HEK293T (cell line): ENCODE measurements around the gene FAM217A.

Source experiments
- BHLHE40 ChIP-seq: fragments of 450-650 bp; IDR thresholded peaks from 2 replicates; pipeline ENCODE4 v1.6.1; 2016; ENCODE audit warnings: mild to moderate bottlenecking, moderate library complexity, borderline replicate concordance
- CTBP1 ChIP-seq: fragments of 450-650 bp; IDR thresholded peaks from 2 replicates; pipeline ENCODE4 v1.6.1; 2016; ENCODE audit warnings: borderline replicate concordance
- FOXM1 ChIP-seq: fragments of 450-650 bp; IDR thresholded peaks from 2 replicates; pipeline ENCODE4 v1.6.1; 2017; ENCODE audit warnings: mild to moderate bottlenecking, borderline replicate concordance
- L3MBTL2 ChIP-seq: fragments of 450-650 bp; conservative IDR thresholded peaks from 2 replicates; pipeline ENCODE4 v1.6.1; 2016; ENCODE audit warnings: mild to moderate bottlenecking
- SP1 ChIP-seq: fragments of 450-650 bp; IDR thresholded peaks from 2 replicates; pipeline ENCODE4 v1.6.1; 2017
- SUZ12 ChIP-seq: fragments of 450-650 bp; IDR thresholded peaks from 2 replicates; pipeline ENCODE4 v1.6.1; 2016; ENCODE audit warnings: mild to moderate bottlenecking
- ZNF384 ChIP-seq: fragments of 450-650 bp; IDR thresholded peaks from 2 replicates; pipeline ENCODE4 v1.6.1; 2016

GRCh38 chr6:4102687-4103244, 23.8 kb upstream of the FAM217A start:
- TF ChIP-seq SP1, result no peak
- TF ChIP-seq CTBP1, result no peak
- TF ChIP-seq ZNF384, result no peak
- TF ChIP-seq SUZ12, result no peak
- peak; percentile 39; the same call in 1 of the 2 replicates for TF ChIP-seq L3MBTL2
- TF ChIP-seq FOXM1, result no peak
- no peak for TF ChIP-seq BHLHE40
